ENCODE data around the gene CYP27C1.

DNA sequence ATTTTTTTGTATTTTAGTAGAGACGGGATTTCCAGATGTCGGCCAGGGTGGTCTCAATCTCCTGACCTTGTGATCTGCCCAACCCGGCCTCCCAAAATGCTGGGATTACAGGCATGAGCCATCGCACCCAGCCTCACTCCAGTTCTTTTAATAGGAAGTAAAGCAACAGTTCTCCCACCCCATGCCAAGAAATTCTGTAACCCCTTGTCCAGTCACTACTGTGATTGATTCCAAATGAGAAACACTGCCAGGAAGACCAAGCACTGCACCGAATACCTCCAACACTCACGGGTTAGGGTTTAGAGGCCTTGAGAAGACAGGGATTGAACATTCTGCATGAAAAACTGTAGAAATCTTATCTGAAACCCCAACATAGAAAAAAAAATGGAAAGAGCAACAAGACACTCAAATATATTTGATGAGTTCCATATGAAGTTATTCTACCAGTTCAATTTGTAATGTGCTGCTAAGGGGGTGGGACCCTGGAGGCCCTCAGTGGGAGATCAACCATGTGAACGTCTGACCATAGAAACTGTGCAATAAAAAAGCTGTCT, 65.0 kb downstream of the CYP27C1 start:
- no peak for TF ChIP-seq CTCF (IDR thresholded peaks at IDR 0.05; ENCODE audit: low read depth, low read length, missing input control)
- no peak for TF ChIP-seq TAF1 (conservative IDR thresholded peaks at IDR 0.05)
- TF ChIP-seq SP1 (IDR thresholded peaks at IDR 0.05): no peak
- TF ChIP-seq, protein P1, sequence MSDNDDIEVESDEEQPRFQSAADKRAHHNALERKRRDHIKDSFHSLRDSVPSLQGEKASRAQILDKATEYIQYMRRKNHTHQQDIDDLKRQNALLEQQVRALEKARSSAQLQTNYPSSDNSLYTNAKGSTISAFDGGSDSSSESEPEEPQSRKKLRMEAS (IDR thresholded peaks at IDR 0.05): no peak

Measured in liver (tissue), 3 donors.